Immature natural killer cell (primary cell): ENCODE measurements around the gene HAVCR2. TPM values are rescaled to one million over a fixed set of nuclear protein-coding genes. Genes with fewer than 3 reads are reported as not detected.
A peak's percentile ranks its signal among the peaks of the same experiment; 100 is the strongest.

Source experiments
- DNase-seq, 3 donors: peaks; one replicate each; pipeline ENCODE4 v3.0.0; 2022; ENCODE audit warnings: mixed read lengths in 1 of 3
- H3K27ac Mint-ChIP-seq, 6 donors: one replicate each; pipeline ENCODE4 v1.8.0; 2020; ENCODE audit warnings: mixed read lengths in 6 of 6, mild to moderate bottlenecking in 5 of 6, inconsistent platforms in 4 of 6, moderate library complexity in 3 of 6
- H3K27me3 Mint-ChIP-seq, 3 donors: one replicate each; pipeline ENCODE4 v1.8.0; 2020 to 2021; ENCODE audit warnings: low read depth in 3 of 3, mild to moderate bottlenecking in 3 of 3, mixed read lengths in 3 of 3, moderate library complexity in 3 of 3, inconsistent platforms in 1 of 3
- H3K36me3 Mint-ChIP-seq, 3 donors: one replicate each; pipeline ENCODE4 v1.8.0; 2020; ENCODE audit warnings: mixed read lengths in 3 of 3, inconsistent platforms in 2 of 3, mild to moderate bottlenecking in 2 of 3
- H3K4me1 Mint-ChIP-seq, 2 donors: one replicate each; pipeline ENCODE4 v1.8.0; 2020; ENCODE audit warnings: inconsistent platforms in 2 of 2, mild to moderate bottlenecking in 2 of 2, mixed read lengths in 2 of 2, moderate library complexity in 1 of 2
- H3K4me3 Mint-ChIP-seq, 5 donors: one replicate each; pipeline ENCODE4 v1.8.0; 2020; ENCODE audit warnings: mild to moderate bottlenecking in 5 of 5, mixed read lengths in 5 of 5, inconsistent platforms in 3 of 5, moderate library complexity in 3 of 5
- H3K9me3 Mint-ChIP-seq, 6 donors: one replicate each; pipeline ENCODE4 v1.8.0; 2020; ENCODE audit warnings: mild to moderate bottlenecking in 6 of 6, mixed read lengths in 6 of 6, inconsistent platforms in 4 of 6, moderate library complexity in 3 of 6
- polyA plus RNA-seq, 3 donors: library from polyadenylated mRNA; unstranded; fragments of 300-500 nt; fragmentation: Illumina TruSeq; gene quantifications; one replicate each; pipeline ENCODE4 v1.2.3, GENCODE V29; 2021

Gene HAVCR2
- polyA plus RNA-seq, 3 donors from 2014 or later = 101 to 167 (median 130) TPM

GRCh38 chr5:157116483-157116954 is 7.7 kb upstream of the HAVCR2 start:
- DNase-seq = no peak
- H3K4me3 Mint-ChIP-seq = no peak overlapping the region
- H3K9me3 Mint-ChIP-seq = peaks cover 0 to 9% (median 2%) of the 10 kb centered on the region in 6 donors
- peaks cover 4 to 20% of the 10 kb centered on the region in 2 donors for H3K4me1 Mint-ChIP-seq
- H3K27me3 Mint-ChIP-seq = no peaks in the 10 kb centered on the region
- peak overlapping the region in 5 of 6 donors; percentile 1 to 51 (median 23) for H3K27ac Mint-ChIP-seq
- H3K36me3 Mint-ChIP-seq = peaks cover 3 to 10% (median 10%) of the 10 kb centered on the region in 3 donors

DNA sequence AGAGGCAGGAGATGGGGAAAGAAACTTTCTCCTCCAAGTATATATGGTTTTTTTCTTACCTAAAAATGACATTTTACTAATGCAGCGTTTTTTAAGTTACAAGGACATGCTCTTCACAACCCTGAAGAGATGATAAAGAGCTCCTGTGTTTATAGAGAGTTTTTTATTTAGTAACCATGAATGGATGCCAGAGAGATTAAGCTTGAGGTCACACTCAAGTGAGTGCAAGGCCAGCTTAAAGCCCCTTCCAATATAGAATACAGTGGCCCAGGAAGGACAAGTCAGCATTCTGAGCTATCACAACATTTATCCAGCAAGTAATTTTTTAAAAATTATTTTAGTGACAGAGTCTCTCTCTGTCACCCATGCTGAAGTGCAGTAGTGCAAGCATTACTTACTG is 6.7 kb upstream of the HAVCR2 start:
- Mint-ChIP-seq H3K36me3 (peaks cover 0 to 5% (median 3%) of the 10 kb centered on the region in 3 donors), H3K4me3 (no peak overlapping the region), H3K9me3 (no peaks in the 10 kb centered on the region), H3K4me1 (peaks cover 7 to 23% of the 10 kb centered on the region in 2 donors), H3K27me3 (no peaks in the 10 kb centered on the region), H3K27ac (peak overlapping the region in 2 of 6 donors; percentile 2 to 54)
- no peak for DNase-seq

- no peak overlapping the region for H3K4me3 Mint-ChIP-seq
- DNase-seq = no peak
- H3K36me3 Mint-ChIP-seq = peaks cover 0 to 5% (median 3%) of the 10 kb centered on the region in 3 donors
- H3K27me3 Mint-ChIP-seq = no peaks in the 10 kb centered on the region
- H3K4me1 Mint-ChIP-seq = peaks cover 11 to 28% of the 10 kb centered on the region in 2 donors
- no peak overlapping the region for H3K27ac Mint-ChIP-seq
- H3K9me3 Mint-ChIP-seq = no peaks in the 10 kb centered on the region
Observed at GRCh38 chr5:157115012-157115411, 6.2 kb upstream of the HAVCR2 start.

DNA sequence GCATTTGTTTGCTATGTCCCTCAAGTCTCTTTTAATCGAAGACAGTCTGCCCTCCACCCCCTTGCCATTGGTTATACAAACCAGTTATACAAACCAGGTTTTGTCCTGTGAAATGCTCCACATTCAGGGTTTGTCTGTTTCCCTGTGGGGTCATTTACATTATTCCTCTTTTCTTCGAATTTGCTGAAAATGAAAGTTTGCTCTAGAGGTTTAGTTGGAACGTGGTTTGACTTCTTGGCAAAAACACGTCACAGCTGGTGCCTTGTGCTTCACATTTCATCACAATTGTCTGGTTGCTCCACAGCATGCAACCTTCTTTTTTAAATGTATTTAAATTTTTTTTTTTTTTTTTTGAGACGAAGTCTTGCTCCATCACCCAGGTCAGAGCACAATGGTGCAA is 4.2 kb upstream of the HAVCR2 start:
- H3K27me3 Mint-ChIP-seq = peaks cover 0 to 12% (median 0%) of the 10 kb centered on the region in 3 donors
- H3K36me3 Mint-ChIP-seq = peaks cover 0 to 3% (median 0%) of the 10 kb centered on the region in 3 donors
- DNase-seq = no peak
- H3K4me3 Mint-ChIP-seq = no peak overlapping the region
- H3K4me1 Mint-ChIP-seq = peaks cover 31 to 48% of the 10 kb centered on the region in 2 donors
- H3K9me3 Mint-ChIP-seq = no peaks in the 10 kb centered on the region
- peak overlapping the region in 2 of 6 donors; percentile 21 to 47 for H3K27ac Mint-ChIP-seq

GRCh38 chr5:157109744-157110143 is 900 bp upstream of the HAVCR2 start:
- DNase-seq = peak; percentile 67 to 72 (median 68)
- peaks cover 0 to 14% (median 0%) of the 10 kb centered on the region in 3 donors for H3K27me3 Mint-ChIP-seq
- H3K27ac Mint-ChIP-seq = peak overlapping the region; percentile 98 to 100 (median 98)
- H3K9me3 Mint-ChIP-seq = no peaks in the 10 kb centered on the region
- H3K4me3 Mint-ChIP-seq = peak overlapping the region; percentile 94 to 97 (median 96)
- peaks cover 12 to 21% (median 14%) of the 10 kb centered on the region in 3 donors for H3K36me3 Mint-ChIP-seq
- peaks cover 56 to 66% of the 10 kb centered on the region in 2 donors for H3K4me1 Mint-ChIP-seq

DNA sequence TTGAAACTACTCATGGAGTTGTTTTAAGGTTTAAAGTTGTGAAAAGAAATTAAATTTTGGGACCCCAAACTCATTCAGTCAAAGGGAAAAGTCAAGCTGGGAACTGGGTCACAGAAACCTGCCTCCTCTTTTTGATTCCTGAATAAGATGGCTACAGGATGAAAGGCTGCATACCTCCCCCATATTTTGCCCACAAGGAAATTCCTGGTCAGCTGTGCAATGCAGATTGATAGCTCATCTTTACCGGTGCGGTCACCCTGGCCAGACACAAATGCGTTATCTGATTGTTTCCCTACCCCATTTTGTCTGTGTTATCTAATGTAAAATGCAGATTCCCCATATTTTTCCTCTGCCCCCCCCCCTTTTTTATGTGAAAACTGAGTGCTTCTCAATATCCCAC is 1.3 kb downstream of the HAVCR2 start:
- Mint-ChIP-seq H3K27ac (peak overlapping the region; percentile 98 to 100 (median 98)), H3K4me3 (peak overlapping the region; percentile 94 to 97 (median 96)), H3K4me1 (peaks cover 66 to 78% of the 10 kb centered on the region in 2 donors), H3K9me3 (no peaks in the 10 kb centered on the region), H3K27me3 (peaks cover 0 to 14% (median 0%) of the 10 kb centered on the region in 3 donors), H3K36me3 (peaks cover 19 to 40% (median 21%) of the 10 kb centered on the region in 3 donors)
- peak; percentile 15 to 24 (median 17) for DNase-seq

GRCh38 chr5:157106630-157107461 is 2.0 kb downstream of the HAVCR2 start:
- Mint-ChIP-seq H3K4me1 (peaks cover 66 to 78% of the 10 kb centered on the region in 2 donors), H3K36me3 (peaks cover 19 to 45% (median 25%) of the 10 kb centered on the region in 3 donors), H3K4me3 (peak overlapping the region; percentile 94 to 97 (median 96)), H3K27ac (peak overlapping the region; percentile 98 to 100 (median 98)), H3K9me3 (no peaks in the 10 kb centered on the region), H3K27me3 (peaks cover 0 to 14% (median 0%) of the 10 kb centered on the region in 3 donors)
- DNase-seq = peak; percentile 36 to 43 (median 41)

DNA sequence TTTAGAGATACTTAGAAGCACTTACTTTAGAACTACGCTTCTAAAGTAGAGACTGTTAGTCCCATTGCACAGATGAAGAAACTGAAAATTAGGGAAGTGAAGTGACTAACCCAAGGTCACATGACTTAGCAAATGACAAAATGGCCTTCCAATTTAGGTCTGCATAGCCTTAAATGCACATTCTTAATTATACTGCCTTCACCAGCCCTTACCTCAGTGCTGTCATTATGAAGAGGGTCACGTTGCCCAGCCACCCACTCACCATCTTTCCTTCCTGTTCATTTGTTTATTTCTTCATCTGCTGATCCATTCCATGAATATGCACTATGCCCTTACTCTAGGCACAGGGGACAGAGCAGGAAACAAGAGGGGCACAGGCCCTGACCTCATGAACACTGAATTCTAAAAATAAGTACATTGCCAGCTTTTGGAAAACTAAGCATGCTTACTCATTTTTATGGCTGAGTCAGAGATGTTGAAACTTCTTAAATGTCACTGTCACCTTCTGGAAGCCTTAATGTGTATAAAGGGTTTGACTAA is 8.6 kb downstream of the HAVCR2 start:
- Mint-ChIP-seq H3K36me3 (peaks cover 17 to 45% (median 27%) of the 10 kb centered on the region in 3 donors), H3K9me3 (no peaks in the 10 kb centered on the region), H3K4me3 (no peak overlapping the region), H3K27ac (peak overlapping the region in 5 of 6 donors; percentile 3 to 78 (median 12)), H3K27me3 (no peaks in the 10 kb centered on the region), H3K4me1 (peaks cover 26 to 53% of the 10 kb centered on the region in 2 donors)
- DNase-seq = no peak

DNA sequence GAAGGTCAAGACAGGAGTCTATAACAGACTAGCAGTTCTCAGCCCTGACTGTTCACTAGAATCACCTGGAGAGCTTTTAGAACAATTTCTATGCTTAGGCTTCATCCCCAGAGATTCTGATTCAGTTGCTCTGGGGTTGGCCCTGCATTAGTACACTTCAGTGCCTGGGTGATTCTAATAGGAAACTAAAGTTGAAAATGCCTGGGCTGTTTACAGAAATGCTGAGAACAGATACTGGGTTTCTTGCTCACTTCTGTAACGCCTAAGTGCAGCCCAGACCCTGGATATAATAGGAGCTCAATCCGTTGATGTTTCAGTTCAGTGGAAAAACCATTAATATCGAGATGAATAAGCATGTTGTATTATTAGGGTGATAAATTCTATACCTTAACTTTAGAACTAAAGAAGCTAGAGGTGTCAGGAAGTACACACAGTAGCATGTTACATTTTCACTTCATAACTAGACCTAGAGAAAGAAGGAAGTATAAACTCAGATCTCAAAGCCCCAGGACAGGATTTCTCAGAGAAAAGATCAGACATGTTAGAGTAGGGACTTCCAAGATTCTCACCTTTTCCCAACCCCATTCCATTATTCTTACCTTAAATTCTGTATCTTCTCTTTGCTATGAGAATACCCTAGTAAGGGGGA is 20.4 kb downstream of the HAVCR2 start:
- no peak overlapping the region for H3K4me3 Mint-ChIP-seq
- H3K36me3 Mint-ChIP-seq = peaks cover 29 to 56% (median 40%) of the 10 kb centered on the region in 3 donors
- H3K9me3 Mint-ChIP-seq = no peaks in the 10 kb centered on the region
- peak overlapping the region; percentile 49 to 79 (median 68) for H3K27ac Mint-ChIP-seq
- peaks cover 0 to 1% (median 0%) of the 10 kb centered on the region in 3 donors for H3K27me3 Mint-ChIP-seq
- peaks cover 4 to 12% of the 10 kb centered on the region in 2 donors for H3K4me1 Mint-ChIP-seq
- no peak for DNase-seq

DNA sequence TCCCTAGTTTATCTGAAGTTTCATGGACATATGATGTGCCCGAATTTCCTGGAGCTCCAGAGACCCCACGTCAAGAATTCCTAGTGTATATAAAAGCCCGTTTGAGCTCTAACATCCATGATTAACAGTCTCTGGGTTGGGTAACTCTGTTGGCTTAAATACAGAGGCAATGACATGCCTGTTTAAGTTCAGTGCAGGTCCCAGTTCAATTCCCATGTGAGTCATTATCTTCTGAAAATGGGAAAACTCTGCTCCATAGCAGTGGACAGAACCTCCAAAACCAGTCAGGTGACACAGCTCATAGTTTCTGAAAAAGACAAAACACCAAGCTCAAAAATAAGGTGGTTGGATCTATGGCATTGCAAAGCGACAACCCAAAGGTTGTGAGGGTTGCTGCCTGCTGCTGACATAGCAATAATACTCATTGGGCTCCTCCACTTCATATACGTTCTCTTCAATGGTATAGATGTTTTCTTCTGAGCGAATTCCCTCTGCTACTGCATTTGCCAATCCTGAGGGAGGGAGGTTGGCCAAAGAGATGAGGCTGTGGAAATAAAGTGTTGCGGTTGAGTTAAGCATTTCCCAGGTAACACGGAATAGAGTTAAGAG is 22.0 kb downstream of the HAVCR2 start:
- H3K27me3 Mint-ChIP-seq = peaks cover 0 to 1% (median 0%) of the 10 kb centered on the region in 3 donors
- H3K9me3 Mint-ChIP-seq = no peaks in the 10 kb centered on the region
- peaks cover 26 to 57% (median 41%) of the 10 kb centered on the region in 3 donors for H3K36me3 Mint-ChIP-seq
- no peak for DNase-seq
- no peak overlapping the region for H3K4me3 Mint-ChIP-seq
- peak overlapping the region in 4 of 6 donors; percentile 43 to 67 (median 51) for H3K27ac Mint-ChIP-seq
- peaks cover 4 to 12% of the 10 kb centered on the region in 2 donors for H3K4me1 Mint-ChIP-seq

DNA sequence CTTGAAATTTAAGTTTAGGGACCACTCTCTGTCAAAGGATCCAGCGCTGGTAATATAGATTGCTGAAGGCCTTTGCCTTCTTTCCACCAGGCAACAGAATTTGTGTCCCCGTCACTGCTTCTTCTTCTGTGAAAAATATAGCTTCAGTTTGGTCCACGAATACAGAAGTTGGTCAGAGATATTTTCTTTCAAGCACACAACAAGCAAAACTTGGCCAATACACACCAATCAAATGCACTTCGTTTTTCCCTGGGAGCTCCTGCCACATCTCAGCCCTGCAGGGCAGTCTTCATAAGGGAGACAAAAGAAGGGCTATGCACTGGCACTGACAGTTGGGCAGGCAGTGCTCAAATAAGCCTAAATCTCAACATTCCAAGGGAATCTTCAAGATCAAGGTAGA is 22.9 kb downstream of the HAVCR2 start:
- Mint-ChIP-seq H3K36me3 (peaks cover 21 to 51% (median 35%) of the 10 kb centered on the region in 3 donors), H3K4me3 (no peak overlapping the region), H3K9me3 (no peaks in the 10 kb centered on the region), H3K27me3 (peaks cover 0 to 1% (median 0%) of the 10 kb centered on the region in 3 donors), H3K4me1 (peaks cover 4 to 12% of the 10 kb centered on the region in 2 donors), H3K27ac (peak overlapping the region in 4 of 6 donors; percentile 3 to 74 (median 69))
- no peak for DNase-seq

- no peaks in the 10 kb centered on the region for H3K9me3 Mint-ChIP-seq
- no peak for DNase-seq
- no peak overlapping the region for H3K4me3 Mint-ChIP-seq
- H3K27ac Mint-ChIP-seq = peak overlapping the region in 3 of 6 donors; percentile 27 to 49 (median 48)
- H3K4me1 Mint-ChIP-seq = peaks cover 6 to 17% of the 10 kb centered on the region in 2 donors
- peaks cover 4 to 10% (median 5%) of the 10 kb centered on the region in 3 donors for H3K36me3 Mint-ChIP-seq
- H3K27me3 Mint-ChIP-seq = peaks cover 0 to 2% (median under 1%) of the 10 kb centered on the region in 3 donors
Observed at GRCh38 chr5:157080286-157080685, 28.6 kb downstream of the HAVCR2 start.

- no peak overlapping the region for H3K4me3 Mint-ChIP-seq
- peaks cover 21 to 31% of the 10 kb centered on the region in 2 donors for H3K4me1 Mint-ChIP-seq
- peak overlapping the region in 3 of 6 donors; percentile 7 to 37 (median 8) for H3K27ac Mint-ChIP-seq
- H3K36me3 Mint-ChIP-seq = peaks cover 0 to 7% (median 3%) of the 10 kb centered on the region in 3 donors
- no peak for DNase-seq
- peaks cover 0 to 2% (median 2%) of the 10 kb centered on the region in 3 donors for H3K27me3 Mint-ChIP-seq
- H3K9me3 Mint-ChIP-seq = no peaks in the 10 kb centered on the region
Observed at GRCh38 chr5:157076558-157076957, 32.3 kb downstream of the HAVCR2 start.
